GM23338 (cell line): ENCODE measurements around the gene C8G. TPM values are rescaled to one million over a fixed set of nuclear protein-coding genes. Genes with fewer than 3 reads are reported as not detected.

Experiments
- ATAC-seq: fragments of 200-7000 bp; cut with Tn5 transposase; 3 replicates; pipeline ENCODE4 v1.9.1; 2020
- DNase-seq: peaks from one replicate; pipeline ENCODE4 v3.0.0-alpha.2; 2015; ENCODE audit warnings: low spot score
- H2AFZ ChIP-seq: fragments of 200-600 bp; sonication (generic); 2 replicates; pipeline ENCODE4 v1.8.0; 2016; ENCODE audit warnings: antibody characterized with exemption, mild to moderate bottlenecking, moderate library complexity
- H3F3A ChIP-seq: fragments of 200-600 bp; sonication (generic); replicated peaks from 2 replicates; pipeline ENCODE4 v1.8.0; 2017; ENCODE audit warnings: antibody characterized with exemption, mixed run types, low read depth
- H3K27ac ChIP-seq: fragments of 200-600 bp; sonication (generic); 2 replicates; pipeline ENCODE4 v1.6.1; 2016; ENCODE audit warnings: low read depth
- H3K27me3 ChIP-seq: fragments of 200-600 bp; sonication (generic); 2 replicates; pipeline ENCODE4 v1.8.0; 2016; ENCODE audit warnings: mild to moderate bottlenecking, mixed run types, moderate library complexity; ENCODE audit not compliant: insufficient read depth
- H3K36me3 ChIP-seq: fragments of 200-600 bp; sonication (generic); 2 replicates; pipeline ENCODE4 v1.8.0; 2016; ENCODE audit warnings: mild to moderate bottlenecking; ENCODE audit not compliant: insufficient read depth
- H3K4me1 ChIP-seq: fragments of 200-600 bp; sonication (generic); 2 replicates; pipeline ENCODE4 v1.8.0; 2016; ENCODE audit warnings: mild to moderate bottlenecking, moderate library complexity; ENCODE audit not compliant: insufficient read depth
- H3K4me2 ChIP-seq: fragments of 200-600 bp; sonication (generic); 2 replicates; pipeline ENCODE4 v1.7.1; 2017; ENCODE audit warnings: mixed run types
- H3K4me3 ChIP-seq: fragments of 200-600 bp; sonication (generic); 2 replicates; pipeline ENCODE4 v1.6.1; 2016; ENCODE audit warnings: mixed run types
- H3K79me2 ChIP-seq: fragments of 200-600 bp; sonication (generic); replicated peaks from 2 replicates; pipeline ENCODE4 v1.8.0; 2017; ENCODE audit warnings: mild to moderate bottlenecking; ENCODE audit not compliant: insufficient read depth
- H3K9me2 ChIP-seq: fragments of 200-600 bp; sonication (generic); 2 replicates; pipeline ENCODE4 v1.8.0; 2017; ENCODE audit not compliant: insufficient read depth
- H4K20me1 ChIP-seq: fragments of 200-600 bp; sonication (generic); replicated peaks from 2 replicates; pipeline ENCODE4 v1.8.0; 2017; ENCODE audit warnings: mild to moderate bottlenecking; ENCODE audit not compliant: insufficient read depth
- H3K27ac Mint-ChIP-seq: 2 replicates; pipeline ENCODE4 v1.8.0; 2020; ENCODE audit warnings: inconsistent platforms, mild to moderate bottlenecking, moderate library complexity, mixed read lengths
- H3K27me3 Mint-ChIP-seq: 3 replicates; pipeline ENCODE4 v1.8.0; 2022; ENCODE audit warnings: low read depth, mild to moderate bottlenecking, moderate library complexity, mixed read lengths, inconsistent platforms; ENCODE audit not compliant: insufficient read depth, poor library complexity
- H3K36me3 Mint-ChIP-seq: 3 replicates; pipeline ENCODE4 v1.8.0; 2021; ENCODE audit warnings: low read depth, mild to moderate bottlenecking, inconsistent platforms, moderate library complexity, mixed read lengths
- H3K4me1 Mint-ChIP-seq: 3 replicates; pipeline ENCODE4 v1.8.0; 2020; ENCODE audit warnings: mild to moderate bottlenecking, inconsistent platforms, mixed read lengths
- H3K4me3 Mint-ChIP-seq: 3 replicates; pipeline ENCODE4 v1.8.0; 2021; ENCODE audit warnings: moderate library complexity, mild to moderate bottlenecking, inconsistent platforms, mixed read lengths
- H3K9me3 Mint-ChIP-seq: 3 replicates; pipeline ENCODE4 v1.8.0; 2020; ENCODE audit warnings: moderate library complexity, mild to moderate bottlenecking, inconsistent platforms, mixed read lengths
- CREB1 ChIP-seq: fragments of 250-450 bp; sonication (Bioruptor Pico); IDR thresholded peaks from 2 replicates; pipeline ENCODE4 v1.5.0; 2020; ENCODE audit warnings: low read depth, mild to moderate bottlenecking, moderate library complexity
- CTCF ChIP-seq, 2 experiments: fragments of 200-600 bp in 1 of 2; sonication (generic) in 1 of 2; conservative IDR thresholded peaks; 2 replicates each; pipeline versions ENCODE4 v1.5.1 to v1.6.1; 2016 to 2017; ENCODE audit warnings: antibody characterized with exemption in 2 of 2, low read depth in 2 of 2, mild to moderate bottlenecking in 2 of 2, moderate library complexity in 1 of 2
- ETS1 ChIP-seq: IDR thresholded peaks from 2 replicates; pipeline ENCODE4 v1.6.1; 2016; ENCODE audit warnings: antibody characterized with exemption
- EZH2 ChIP-seq: fragments of 200-600 bp; sonication (generic); IDR thresholded peaks from one replicate; pipeline ENCODE4 v1.8.0; 2017; ENCODE audit warnings: antibody characterized with exemption, mild to moderate bottlenecking, low read depth; ENCODE audit not compliant: unreplicated experiment
- EZH2phosphoT487 ChIP-seq: fragments of 200-600 bp; sonication (generic); IDR thresholded peaks from one replicate; pipeline ENCODE4 v1.8.1; 2018; ENCODE audit warnings: antibody characterized with exemption; ENCODE audit not compliant: unreplicated experiment
- JUNB ChIP-seq: IDR thresholded peaks from one replicate; pipeline ENCODE4 v1.6.1; 2016; ENCODE audit warnings: antibody characterized with exemption; ENCODE audit not compliant: unreplicated experiment
- NANOG ChIP-seq: IDR thresholded peaks from 2 replicates; pipeline ENCODE4 v1.6.1; 2016; ENCODE audit warnings: antibody characterized with exemption, borderline replicate concordance
- POLR2AphosphoS5 ChIP-seq: IDR thresholded peaks from 2 replicates; pipeline ENCODE4 v1.6.1; 2016; ENCODE audit warnings: antibody characterized with exemption, low read depth
- REST ChIP-seq: IDR thresholded peaks from one replicate; pipeline ENCODE4 v1.6.1; 2018; ENCODE audit warnings: antibody characterized with exemption; ENCODE audit not compliant: unreplicated experiment
- STAT1 ChIP-seq: IDR thresholded peaks from one replicate; pipeline ENCODE4 v1.6.1; 2016; ENCODE audit warnings: antibody characterized with exemption; ENCODE audit not compliant: unreplicated experiment
- ZNF114 ChIP-seq: fragments of 250-450 bp; sonication (Bioruptor Pico); IDR thresholded peaks from 2 replicates; pipeline ENCODE4 v1.5.0; 2020; ENCODE audit warnings: mild to moderate bottlenecking, moderate library complexity
- ZNF331 ChIP-seq: fragments of 250-450 bp; sonication (Bioruptor Pico); IDR thresholded peaks from 2 replicates; pipeline ENCODE4 v1.5.0; 2020; ENCODE audit warnings: low read depth, mild to moderate bottlenecking, moderate library complexity
- ZNF462 ChIP-seq: fragments of 250-450 bp; sonication (Bioruptor Pico); IDR thresholded peaks from 2 replicates; pipeline ENCODE4 v1.5.0; 2020; ENCODE audit warnings: mild to moderate bottlenecking, moderate library complexity
- polyA plus RNA-seq: library from polyadenylated mRNA; unstranded; fragments of >200 nt; fragmentation: Nextera tagmentation; extraction: Ambion mirVana; gene quantifications from 2 replicates; pipeline ENCODE4 v1.2.1, GENCODE V29; 2016
- total RNA-seq: library from RNA; depleted of rRNA; stranded (reverse); fragments of >200 nt; shearing (Covaris generic); gene quantifications from 2 replicates; pipeline ENCODE4 v1.2.3, GENCODE V29; 2014

Gene C8G
- total and polyA plus RNA-seq, 2 experiments from 2014 or later: not detected

GRCh38 chr9:136953771-136954269 is 8.8 kb downstream of the C8G start:
- Histone ChIP-seq H4K20me1 (no peaks in the 10 kb centered on the region), H3K27me3 (no peaks in the 10 kb centered on the region), H3K9me2 (0 out of 2 replicates have a peak, but pooled peaks cover 6% of the 10 kb centered on the region), H3K27ac (no peak overlapping the region), H3F3A (no peaks in the 10 kb centered on the region), H3K79me2 (no peaks in the 10 kb centered on the region), H3K4me1 (no peaks in the 10 kb centered on the region; the same call in 1 of the 2 replicates), H3K36me3 (no peaks in the 10 kb centered on the region), H3K4me2 (no peak overlapping the region), H2AFZ (no peak overlapping the region), H3K4me3 (no peak overlapping the region)
- Mint-ChIP-seq H3K4me3 (no peak overlapping the region), H3K4me1 (no peaks in the 10 kb centered on the region; the same call in 2 of the 3 replicates), H3K36me3 (no peaks in the 10 kb centered on the region; the same call in 2 of the 3 replicates), H3K27ac (no peak overlapping the region), H3K9me3 (peaks cover 4% of the 10 kb centered on the region; the same call in 2 of the 3 replicates), H3K27me3 (peaks cover 7% of the 10 kb centered on the region)
- no peak for DNase-seq
- TF ChIP-seq JUNB: no peak
- no peak for TF ChIP-seq EZH2phosphoT487
- TF ChIP-seq NANOG: no peak
- TF ChIP-seq CREB1 (CRISPR knock-in tag): no peak
- TF ChIP-seq ETS1: no peak
- TF ChIP-seq STAT1: no peak
- TF ChIP-seq REST: no peak
- no peak for TF ChIP-seq EZH2
- no peak for TF ChIP-seq CTCF (conservative IDR thresholded peaks at IDR 0.05; ENCODE audit: low read depth in 2 of 2)
- TF ChIP-seq ZNF462: no peak
- no peak for TF ChIP-seq POLR2AphosphoS5
- no peak for TF ChIP-seq ZNF331 (CRISPR knock-in tag)
- no peak for TF ChIP-seq ZNF114 (CRISPR knock-in tag)
- ATAC-seq: no peak
